Measurements from ENCODE around the gene CARM1. TPM values are rescaled to one million over a fixed set of nuclear protein-coding genes. Genes with fewer than 3 reads are reported as not detected.
"Not testable (repeated sequence)": the region's sequence is repeated elsewhere in the genome, so short reads cannot be mapped to it uniquely, and the experiment has no call there.

CARM1 gene
- total RNA-seq, 6 experiments from 2014 or later, result 13.7 to 20.5 (median 17.5) TPM

DNA sequence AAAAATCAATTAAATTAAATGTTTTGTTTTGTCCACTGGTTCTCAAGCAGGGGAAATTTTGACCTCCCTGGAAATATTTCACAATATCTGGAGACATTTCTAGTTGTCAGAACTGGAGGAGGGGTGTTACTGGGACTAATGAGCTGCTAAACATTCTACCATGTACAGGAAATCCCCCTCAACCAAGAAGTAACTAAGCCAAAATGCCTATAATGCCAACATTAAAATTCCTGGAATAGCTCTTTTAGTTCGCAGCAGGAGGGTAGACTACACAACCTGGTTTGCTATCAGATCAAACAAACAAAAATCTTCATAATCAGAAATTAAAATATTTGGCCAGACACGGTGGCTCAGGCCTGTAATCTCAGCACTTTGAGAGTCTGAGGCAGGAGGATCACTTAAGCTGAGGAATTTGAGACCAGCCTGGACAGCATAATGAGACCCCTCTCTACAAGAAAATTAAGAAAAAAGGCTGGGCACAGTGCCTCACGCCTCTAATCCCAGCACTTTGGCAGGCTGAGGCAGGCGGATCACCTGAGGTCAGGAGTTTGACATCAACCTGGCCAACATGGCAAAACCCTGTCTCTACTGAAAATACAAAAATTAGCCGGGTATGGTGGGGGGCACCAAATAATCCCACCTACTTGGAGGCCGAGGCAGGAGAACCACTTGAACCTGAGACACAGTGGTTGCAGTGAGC, 75.8 kb downstream of the CARM1 start:
- 35% methylated on average over 6 of the region's 6 CpGs for WGBS (ENCODE audit: insufficient coverage, low coverage, low lambda C conversion rate, missing lambda C conversion rate)

DNA sequence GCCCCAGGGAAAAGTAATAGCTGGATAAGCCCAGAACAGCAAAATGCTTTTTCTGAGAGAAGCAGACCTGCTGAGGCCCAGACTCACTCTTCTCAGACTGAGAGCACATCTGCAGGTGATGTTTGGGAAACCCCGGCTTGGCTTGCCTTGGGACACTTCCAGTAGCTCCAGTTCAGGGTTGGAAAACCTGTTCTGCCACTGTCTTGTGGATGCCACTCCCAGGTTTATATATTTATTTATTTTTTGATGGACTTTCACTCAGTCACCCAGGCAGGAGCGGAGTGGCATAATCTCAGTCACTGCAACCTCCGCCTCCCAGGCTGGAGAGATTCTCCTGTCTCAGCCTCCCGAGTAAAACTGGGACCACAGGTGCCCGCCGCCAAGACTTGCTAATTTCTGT, 81.5 kb downstream of the CARM1 start:
- no peaks in the 10 kb centered on the region for H3K9me3 ChIP-seq
- no peak overlapping the region for H3K4me3 ChIP-seq
- TF ChIP-seq, protein P1, sequence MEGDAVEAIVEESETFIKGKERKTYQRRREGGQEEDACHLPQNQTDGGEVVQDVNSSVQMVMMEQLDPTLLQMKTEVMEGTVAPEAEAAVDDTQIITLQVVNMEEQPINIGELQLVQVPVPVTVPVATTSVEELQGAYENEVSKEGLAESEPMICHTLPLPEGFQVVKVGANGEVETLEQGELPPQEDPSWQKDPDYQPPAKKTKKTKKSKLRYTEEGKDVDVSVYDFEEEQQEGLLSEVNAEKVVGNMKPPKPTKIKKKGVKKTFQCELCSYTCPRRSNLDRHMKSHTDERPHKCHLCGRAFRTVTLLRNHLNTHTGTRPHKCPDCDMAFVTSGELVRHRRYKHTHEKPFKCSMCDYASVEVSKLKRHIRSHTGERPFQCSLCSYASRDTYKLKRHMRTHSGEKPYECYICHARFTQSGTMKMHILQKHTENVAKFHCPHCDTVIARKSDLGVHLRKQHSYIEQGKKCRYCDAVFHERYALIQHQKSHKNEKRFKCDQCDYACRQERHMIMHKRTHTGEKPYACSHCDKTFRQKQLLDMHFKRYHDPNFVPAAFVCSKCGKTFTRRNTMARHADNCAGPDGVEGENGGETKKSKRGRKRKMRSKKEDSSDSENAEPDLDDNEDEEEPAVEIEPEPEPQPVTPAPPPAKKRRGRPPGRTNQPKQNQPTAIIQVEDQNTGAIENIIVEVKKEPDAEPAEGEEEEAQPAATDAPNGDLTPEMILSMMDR (IDR thresholded peaks at IDR 0.05), result no peak
- 75% methylated on average over 6 of the region's 6 CpGs for WGBS (ENCODE audit: insufficient coverage, low coverage, low lambda C conversion rate, missing lambda C conversion rate)
- no peaks in the 10 kb centered on the region for H3K27me3 ChIP-seq
- no peak overlapping the region for H3K27ac ChIP-seq
- ATAC-seq (no peak), DNase-seq (no peak)
- H3K4me1 ChIP-seq, result no peaks in the 10 kb centered on the region
- H3K36me3 ChIP-seq, result no peaks in the 10 kb centered on the region
- intact Hi-C loops (cut with DNase I), result no loop called here

More for the DNA sequence above, 75.8 kb downstream of the CARM1 start:
- Histone ChIP-seq H3K4me3 (no peak overlapping the region), H3K27me3 (no peaks in the 10 kb centered on the region), H3K4me1 (peaks cover 0 to 18% (median 4%) of the 10 kb centered on the region in 4 donors), H3K9me3 (no peaks in the 10 kb centered on the region), H3K36me3 (no peaks in the 10 kb centered on the region), H3K27ac (peak overlapping the region in 1 of 3 donors; percentile 30)
- peak in 3 of 4 donors; percentile 52 to 62 (median 61) for ATAC-seq
- no peak for TF ChIP-seq POLR2A (IDR thresholded peaks at IDR 0.05)
- TF ChIP-seq, protein P1 (IDR thresholded peaks at IDR 0.05), result no peak
- no peak for DNase-seq
- intact Hi-C loops (cut with DNase I), result no loop called here

DNA sequence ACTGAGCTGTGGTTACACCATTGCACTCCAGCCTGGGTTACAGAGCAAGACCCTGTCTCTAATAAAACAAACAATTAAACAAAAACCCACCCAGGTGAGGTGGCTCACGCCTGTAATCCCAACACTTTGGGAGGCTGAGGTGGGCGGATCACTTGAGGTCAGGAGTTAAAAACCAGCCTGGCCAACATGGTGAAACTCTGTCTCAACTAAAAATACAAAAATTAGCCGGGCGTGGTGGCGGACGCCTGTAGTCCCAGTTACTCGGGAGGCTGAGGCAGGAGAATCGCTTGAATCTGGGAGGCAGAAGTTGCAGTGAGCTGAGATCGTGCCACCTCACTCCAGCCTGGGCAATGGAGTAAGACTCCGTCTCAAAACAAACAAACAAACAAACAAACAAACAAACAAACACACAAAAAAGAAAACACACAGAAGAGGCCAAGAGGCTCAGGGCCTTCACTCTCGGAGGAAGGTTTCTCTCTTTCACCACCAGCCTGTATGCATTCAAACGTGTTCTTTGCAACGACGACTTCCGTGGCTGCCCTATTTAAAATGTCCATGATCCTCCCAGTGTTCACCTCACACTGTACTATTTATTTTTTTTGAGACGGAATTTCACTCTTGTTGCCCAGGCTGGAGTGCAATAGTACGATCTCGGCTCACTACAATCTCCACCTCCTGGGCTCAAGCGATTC, 88.1 kb downstream of the CARM1 start:
- ATAC-seq; H3K9me3 ChIP-seq; DNase-seq; H3K27me3 ChIP-seq; intact Hi-C loops (cut with DNase I); H3K36me3 ChIP-seq: not testable (repeated sequence)
- peak overlapping the region in 2 of 3 donors; percentile 84 to 91 for H3K4me3 ChIP-seq
- H3K27ac ChIP-seq, result peak overlapping the region in 1 of 3 donors; percentile 84
- WGBS (ENCODE audit: insufficient coverage, low coverage, low lambda C conversion rate, missing lambda C conversion rate), result 76% methylated on average over 12 of the region's 19 CpGs
- H3K4me1 ChIP-seq, result peaks cover 0 to 13% (median 4%) of the 10 kb centered on the region in 4 donors

DNA sequence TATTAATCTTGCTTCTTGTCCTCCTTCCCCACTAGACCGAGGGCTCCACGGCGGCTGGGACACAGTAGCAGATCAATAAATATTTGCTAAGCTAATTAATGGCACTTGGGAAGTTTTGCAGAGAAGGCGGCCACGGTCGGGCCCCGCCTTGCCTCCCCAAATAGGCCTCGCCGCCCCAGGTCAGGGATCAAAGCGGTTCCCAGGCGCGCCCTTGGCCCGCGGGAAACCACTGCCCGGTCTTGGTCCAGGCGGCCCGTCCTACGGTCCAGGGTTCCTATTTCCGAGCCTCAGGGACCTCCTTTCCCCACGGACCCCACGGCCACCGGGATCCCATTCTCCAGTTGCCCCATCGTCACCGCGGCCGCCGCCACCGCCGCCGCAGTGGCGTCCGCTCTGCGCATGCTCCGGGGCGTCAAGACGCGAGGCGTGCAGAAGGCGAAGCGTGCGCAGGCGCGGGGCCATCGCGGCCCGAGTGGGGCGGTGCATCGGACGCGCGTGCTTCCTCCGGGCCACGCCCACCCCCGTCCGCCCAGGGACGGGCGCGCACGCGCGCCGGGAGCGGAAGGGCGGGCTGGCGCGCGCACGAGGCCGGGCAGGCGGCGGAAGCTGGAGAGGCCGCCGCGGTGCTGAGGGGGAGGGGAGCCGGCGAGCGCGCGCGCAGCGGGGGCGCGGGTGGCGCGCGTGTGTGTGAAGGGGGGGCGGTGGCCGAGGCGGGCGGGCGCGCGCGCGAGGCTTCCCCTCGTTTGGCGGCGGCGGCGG, 89.1 kb downstream of the CARM1 start, which contains the start of gene SMARCA4:
TSS of gene SMARCA4 (plus strand) at position 717 of the 759 bp plus-strand sequence. CDS start 23,122 bp downstream, outside the sequence.
- DNase-seq (peak; percentile 98 to 99 (median 98)), ATAC-seq (peak; percentile 91 to 98 (median 95))
- Histone ChIP-seq H3K27ac (peak within 1 kb of the TSS; percentile 81 to 85 (median 84)), H3K36me3 (no peaks in the 10 kb centered on the region), H3K4me3 (peak within 1 kb of the TSS; percentile 84 to 91 (median 87)), H3K4me1 (peaks cover 0 to 13% (median 4%) of the 10 kb centered on the region in 4 donors), H3K9me3 (no peaks in the 10 kb centered on the region), H3K27me3 (no peaks in the 10 kb centered on the region)
- peak; percentile 91 for TF ChIP-seq POLR2A (IDR thresholded peaks at IDR 0.05)
- TF ChIP-seq, protein P1 (IDR thresholded peaks at IDR 0.05), result no peak
- intact Hi-C loops (cut with DNase I), result no loop called here
- 0% methylated on average over 19 of the region's 100 CpGs for WGBS (ENCODE audit: insufficient coverage, low coverage, low lambda C conversion rate, missing lambda C conversion rate)

Measured in right lobe of liver (tissue), 6 donors.